ENCODE measurements around the gene PKP1. TPM values are rescaled to one million over a fixed set of nuclear protein-coding genes. Genes with fewer than 3 reads are reported as not detected.

The PKP1 gene
- total and polyA plus RNA-seq, 2 donors from 2014 or later, result 0.47 to 0.63 TPM

GRCh38 chr1:201317551-201317950, 34.2 kb downstream of the PKP1 start:
- no peak overlapping the region for H3K9ac ChIP-seq (ENCODE audit: low read length in 3 of 3)
- no peaks in the 10 kb centered on the region for H3K9me3 ChIP-seq (ENCODE audit: control insufficient read depth in 2 of 3, insufficient read depth in 1 of 3, low read length in 3 of 3)
- H3K27ac ChIP-seq (ENCODE audit: low read depth in 2 of 2, low read length in 2 of 2), result no peak overlapping the region
- intact Hi-C loops (cut with DNase I), result no loop called here
- FAIRE-seq (no peak), DNase-seq (no peak)
- H3K4me1 ChIP-seq (ENCODE audit: control insufficient read depth in 2 of 3, insufficient read depth in 2 of 3, low read depth in 1 of 3, low read length in 3 of 3), result no peaks in the 10 kb centered on the region
- no peak for TF ChIP-seq CTCF (IDR thresholded peaks at IDR 0.05; ENCODE audit: borderline replicate concordance, extremely low read depth, insufficient read depth)
- H3K27me3 ChIP-seq (ENCODE audit: control insufficient read depth, insufficient read depth, low read length), result no peaks in the 10 kb centered on the region
- no peaks in the 10 kb centered on the region for H3K36me3 ChIP-seq (ENCODE audit: control insufficient read depth in 2 of 3, insufficient read depth in 3 of 3, low read length in 3 of 3)
- no peak overlapping the region for H3K4me3 ChIP-seq (ENCODE audit: low read length in 3 of 3)

GRCh38 chr1:201318504-201319340, 35.4 kb downstream of the PKP1 start:
- intact Hi-C loops (cut with DNase I), result no loop called here
- DNase-seq (no peak), FAIRE-seq (no peak)
- Histone ChIP-seq H3K4me3 (ENCODE audit: low read length in 3 of 3) (no peak overlapping the region), H3K4me1 (ENCODE audit: control insufficient read depth in 2 of 3, insufficient read depth in 2 of 3, low read depth in 1 of 3, low read length in 3 of 3) (no peaks in the 10 kb centered on the region), H3K9me3 (ENCODE audit: control insufficient read depth in 2 of 3, insufficient read depth in 1 of 3, low read length in 3 of 3) (no peaks in the 10 kb centered on the region), H3K27ac (ENCODE audit: low read depth in 2 of 2, low read length in 2 of 2) (no peak overlapping the region), H3K36me3 (ENCODE audit: control insufficient read depth in 2 of 3, insufficient read depth in 3 of 3, low read length in 3 of 3) (no peaks in the 10 kb centered on the region), H3K27me3 (ENCODE audit: control insufficient read depth, insufficient read depth, low read length) (no peaks in the 10 kb centered on the region), H3K9ac (ENCODE audit: low read length in 3 of 3) (no peak overlapping the region)
- TF ChIP-seq CTCF (IDR thresholded peaks at IDR 0.05; ENCODE audit: borderline replicate concordance, extremely low read depth, insufficient read depth), result no peak

GRCh38 chr1:201319631-201320030, 36.3 kb downstream of the PKP1 start:
- Histone ChIP-seq H3K9ac (ENCODE audit: low read length in 3 of 3) (no peak overlapping the region), H3K27me3 (ENCODE audit: control insufficient read depth, insufficient read depth, low read length) (no peaks in the 10 kb centered on the region), H3K4me3 (ENCODE audit: low read length in 3 of 3) (no peak overlapping the region), H3K36me3 (ENCODE audit: control insufficient read depth in 2 of 3, insufficient read depth in 3 of 3, low read length in 3 of 3) (no peaks in the 10 kb centered on the region), H3K9me3 (ENCODE audit: control insufficient read depth in 2 of 3, insufficient read depth in 1 of 3, low read length in 3 of 3) (no peaks in the 10 kb centered on the region), H3K27ac (ENCODE audit: low read depth in 2 of 2, low read length in 2 of 2) (no peak overlapping the region), H3K4me1 (ENCODE audit: control insufficient read depth in 2 of 3, insufficient read depth in 2 of 3, low read depth in 1 of 3, low read length in 3 of 3) (no peaks in the 10 kb centered on the region)
- intact Hi-C loops (cut with DNase I), result no loop called here
- DNase-seq, result peak in 1 of 5 donors; percentile 41
- no peak for TF ChIP-seq CTCF (IDR thresholded peaks at IDR 0.05; ENCODE audit: borderline replicate concordance, extremely low read depth, insufficient read depth)
- no peak for FAIRE-seq

All from kidney (tissue), 14 donors.